HG03469 (cell line): ENCODE results near the gene CACNG6.

Experiments
- ATAC-seq: cut with Tn5 transposase; IDR thresholded peaks from one replicate; pipeline ENCODE4 v1.9.1; 2021; ENCODE audit warnings: mild to moderate bottlenecking, moderate library complexity, moderate number of reproducible peaks; ENCODE audit not compliant: unreplicated experiment

CACNG6 gene

DNA sequence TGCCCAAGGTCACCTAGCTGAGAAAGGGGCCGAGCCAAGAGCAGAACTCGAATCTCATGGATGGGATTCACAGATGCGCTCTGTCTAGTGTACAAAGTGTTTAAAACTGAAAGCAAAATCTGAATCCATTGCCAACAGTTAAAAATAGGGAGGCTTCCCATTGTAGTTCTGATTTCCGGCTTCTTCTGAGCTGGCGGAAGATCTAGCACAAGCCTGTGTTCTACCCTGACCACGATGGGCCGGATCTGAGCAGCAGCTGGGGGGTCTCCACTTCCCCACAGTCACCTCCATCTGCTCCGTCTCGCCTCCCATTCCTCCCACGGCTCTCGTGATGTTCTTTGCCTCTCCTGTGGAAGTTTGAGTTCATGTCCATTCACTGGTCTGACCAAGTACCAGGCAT, 26.3 kb upstream of the CACNG6 start:
- ATAC-seq: no peak

GRCh38 chr19:53966931-53967330, 24.5 kb upstream of the CACNG6 start:
- no peak for ATAC-seq

- ATAC-seq: no peak
Measured at GRCh38 chr19:53969366-53969765, 22.1 kb upstream of the CACNG6 start.

DNA sequence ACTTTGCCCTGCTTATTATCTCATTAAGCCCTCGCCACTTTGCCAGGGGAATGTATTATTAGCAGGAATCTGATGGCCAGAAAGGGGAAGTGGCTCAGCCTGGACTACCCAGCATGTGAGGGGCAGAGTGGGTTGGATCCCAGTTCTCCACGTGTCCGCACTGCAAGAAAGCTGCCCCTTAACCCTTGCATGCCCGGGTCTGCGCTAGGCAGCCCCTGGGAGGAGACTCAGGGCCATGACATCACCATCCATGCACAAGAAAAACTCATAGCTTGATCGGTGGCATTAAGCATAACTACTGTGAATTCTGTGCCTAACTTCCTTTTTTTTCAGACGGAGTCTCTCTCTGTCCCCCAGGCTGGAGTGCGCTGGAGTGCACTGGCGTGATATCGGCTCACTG, 19.8 kb upstream of the CACNG6 start:
- no peak for ATAC-seq

DNA sequence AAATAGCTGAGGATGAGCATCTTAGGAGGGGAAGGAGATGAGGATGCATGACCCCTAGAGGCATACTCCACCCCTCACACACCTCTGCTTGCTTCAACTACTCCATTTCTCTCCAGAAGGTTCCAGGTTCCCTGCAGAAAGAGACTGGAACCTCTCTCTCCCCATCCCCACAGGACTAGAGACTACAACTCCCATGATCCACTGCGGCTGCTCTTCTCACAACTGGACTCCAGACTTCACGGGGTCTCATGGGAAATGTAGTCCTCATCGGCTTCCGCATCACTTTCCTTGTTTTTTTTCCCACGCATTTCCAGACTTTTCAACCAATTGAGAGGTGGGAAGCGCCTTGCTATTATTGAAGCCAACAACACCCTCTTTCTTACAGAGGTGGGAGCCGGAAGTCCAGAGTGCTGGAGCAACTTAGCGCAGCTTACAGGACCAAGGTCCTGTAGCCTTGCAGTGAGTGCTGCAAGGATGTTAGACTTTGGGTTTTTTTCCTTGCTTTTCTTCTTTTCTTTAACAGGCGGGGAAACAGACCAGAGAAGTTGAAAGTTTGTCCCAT, 13.9 kb upstream of the CACNG6 start:
- no peak for ATAC-seq

DNA sequence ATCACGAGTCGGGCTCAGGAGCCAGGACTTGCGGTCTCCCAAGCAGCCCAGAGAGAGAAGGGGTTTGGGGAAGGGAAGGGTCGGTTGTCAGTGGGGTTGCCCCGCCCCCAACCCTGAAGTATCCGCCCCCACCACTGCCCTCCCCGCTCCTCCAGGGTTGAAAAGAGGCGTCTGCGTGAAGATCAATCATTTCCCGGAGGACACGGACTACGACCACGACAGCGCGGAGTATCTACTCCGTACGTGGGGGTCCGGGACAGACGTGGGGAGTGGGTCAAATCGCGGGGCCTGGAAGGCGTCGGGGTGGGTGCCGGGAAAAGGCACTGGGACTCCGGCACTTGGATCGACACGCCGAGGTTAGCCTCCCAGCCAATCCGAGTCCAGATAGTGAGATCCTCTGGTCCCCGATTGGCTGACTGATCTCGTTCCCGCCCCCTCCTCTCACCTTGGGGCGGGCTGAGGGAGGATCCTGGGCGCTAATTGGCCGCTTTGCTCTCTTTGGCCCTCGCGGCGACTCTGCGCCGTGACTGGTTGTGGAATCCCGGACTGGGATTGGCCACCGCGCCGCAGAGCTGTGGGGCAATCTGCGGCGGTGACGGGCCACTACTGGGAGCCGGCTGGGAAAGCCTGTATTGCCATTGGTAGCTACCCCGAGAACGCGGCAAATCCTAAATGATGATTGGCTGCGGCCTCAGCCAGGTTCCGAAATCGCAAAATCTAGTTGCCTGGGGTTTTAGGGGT, 13.3 kb upstream of the CACNG6 start:
- no peak for ATAC-seq

DNA sequence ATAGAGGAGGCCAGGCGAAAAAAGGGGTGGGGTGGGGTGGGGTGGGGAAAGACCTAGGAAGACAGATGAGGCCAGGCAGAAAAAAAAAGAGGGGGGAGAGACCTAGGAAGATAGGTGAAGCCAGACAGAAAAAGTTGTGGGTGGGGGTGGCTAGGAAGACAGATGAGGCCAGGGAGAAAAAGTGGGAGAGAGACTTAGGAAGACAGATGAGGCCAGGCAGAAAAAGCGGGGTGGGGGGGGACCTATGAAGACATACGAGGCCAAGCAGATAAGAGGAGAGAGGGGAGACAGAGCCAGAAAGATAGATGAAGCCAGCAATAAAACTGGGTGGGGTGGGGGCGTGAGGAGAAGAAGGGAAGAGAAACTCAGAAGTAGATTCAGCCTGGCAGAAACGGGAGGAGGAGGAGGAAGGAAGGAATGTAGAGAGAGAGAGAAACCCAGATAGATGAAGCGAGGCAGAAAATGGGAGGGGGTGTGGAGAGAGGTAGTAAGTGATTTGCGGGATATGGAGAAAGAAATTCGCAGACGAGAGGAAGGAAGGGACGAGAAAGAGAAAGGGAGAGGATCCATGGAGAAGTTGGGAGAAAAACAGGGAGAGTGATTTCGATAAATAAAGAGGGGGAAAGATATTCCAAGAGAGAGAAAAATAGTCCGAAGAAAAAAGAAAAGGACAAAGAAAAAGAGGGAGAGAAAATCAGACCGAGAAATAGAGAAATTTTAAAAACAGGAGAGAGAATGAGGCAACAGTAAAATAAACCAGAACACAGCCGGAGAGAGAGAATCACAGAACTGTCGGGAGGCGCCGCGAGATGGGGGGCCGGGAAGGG, 12.2 kb upstream of the CACNG6 start:
- no peak for ATAC-seq

- no peak for ATAC-seq
Measured at GRCh38 chr19:53980539-53981375, 10.7 kb upstream of the CACNG6 start.

- ATAC-seq: no peak
Measured at GRCh38 chr19:53981376-53981951, 10.0 kb upstream of the CACNG6 start.

- no peak for ATAC-seq
Measured at GRCh38 chr19:53982001-53982451, 9.4 kb upstream of the CACNG6 start.

DNA sequence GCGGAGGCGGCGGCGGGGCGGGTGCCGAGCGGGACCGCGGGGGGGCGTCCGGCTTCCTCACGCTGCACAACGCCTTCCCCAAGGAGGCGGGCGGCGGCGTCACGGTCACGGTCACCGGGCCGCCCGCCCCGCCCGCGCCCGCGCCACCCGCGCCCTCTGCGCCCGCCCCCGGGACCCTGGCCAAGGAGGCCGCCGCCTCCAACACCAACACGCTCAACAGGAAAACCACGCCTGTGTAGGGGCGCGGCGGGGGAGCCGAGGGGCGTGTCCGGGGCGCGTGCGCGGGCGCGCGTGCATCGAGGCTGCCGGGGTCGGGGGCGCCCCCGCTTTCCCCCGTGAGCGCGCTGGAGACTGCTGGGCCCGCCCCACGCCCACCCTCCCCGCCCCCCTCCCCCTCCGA, 8.8 kb upstream of the CACNG6 start:
- ATAC-seq: no peak

DNA sequence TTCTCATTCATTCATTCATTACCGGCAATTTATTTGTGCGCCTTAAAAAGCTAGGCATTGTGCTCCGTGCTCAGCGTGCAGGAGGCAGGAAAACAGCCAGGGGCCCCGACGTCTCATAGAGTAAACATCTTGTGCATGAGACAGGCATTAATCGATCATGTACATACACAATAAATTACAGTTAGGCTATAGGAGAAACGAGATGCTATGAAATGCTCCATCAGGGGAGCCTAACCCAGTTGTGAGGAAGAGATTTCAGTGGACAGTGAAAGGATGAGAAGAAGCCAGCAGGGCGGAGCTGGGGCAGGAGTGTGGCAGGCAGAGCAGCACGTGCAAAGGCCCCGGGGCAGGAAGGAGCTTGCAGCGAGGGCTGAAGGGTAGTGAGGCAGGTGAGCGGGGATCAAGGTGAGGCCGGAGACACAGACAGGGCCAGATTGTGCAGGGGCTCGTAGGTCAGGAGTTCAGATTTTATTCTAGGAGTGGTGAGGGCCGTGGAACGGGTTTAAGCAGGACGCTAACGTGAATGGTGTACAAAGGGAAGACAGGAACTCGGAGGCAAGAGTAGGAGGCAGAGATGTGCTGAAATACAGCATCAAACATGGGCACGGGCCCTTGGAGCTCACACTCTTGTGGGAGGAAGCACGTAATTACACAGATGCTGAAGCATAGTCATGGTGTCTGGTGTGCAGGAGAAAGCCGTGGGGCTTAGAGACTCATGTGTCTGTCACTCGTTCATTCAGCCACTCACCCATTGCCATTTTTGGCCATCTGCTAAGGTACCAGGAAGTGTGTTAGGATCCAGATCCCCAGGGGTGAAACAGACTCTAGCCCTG, 7.8 kb upstream of the CACNG6 start:
- ATAC-seq: no peak

DNA sequence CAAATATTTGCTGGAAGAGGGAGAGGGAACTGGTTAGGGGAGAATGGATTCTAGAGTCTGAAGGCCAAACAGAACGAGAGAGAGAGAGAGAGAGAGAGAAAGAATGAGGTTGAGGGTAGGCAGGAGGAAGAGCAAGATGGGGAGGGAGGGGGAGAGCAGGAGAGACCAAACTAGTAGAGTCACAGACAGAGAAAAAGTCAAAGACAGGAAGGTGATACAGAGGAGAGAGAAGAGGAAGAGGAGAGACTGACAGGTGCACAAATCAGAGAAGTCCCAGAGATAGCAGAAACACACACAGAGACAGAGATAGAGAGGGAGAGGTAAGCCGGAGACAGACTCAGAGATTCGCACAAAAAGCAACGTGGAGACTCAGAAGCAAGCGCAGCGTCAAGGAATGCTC, 5.6 kb upstream of the CACNG6 start:
- ATAC-seq: no peak

DNA sequence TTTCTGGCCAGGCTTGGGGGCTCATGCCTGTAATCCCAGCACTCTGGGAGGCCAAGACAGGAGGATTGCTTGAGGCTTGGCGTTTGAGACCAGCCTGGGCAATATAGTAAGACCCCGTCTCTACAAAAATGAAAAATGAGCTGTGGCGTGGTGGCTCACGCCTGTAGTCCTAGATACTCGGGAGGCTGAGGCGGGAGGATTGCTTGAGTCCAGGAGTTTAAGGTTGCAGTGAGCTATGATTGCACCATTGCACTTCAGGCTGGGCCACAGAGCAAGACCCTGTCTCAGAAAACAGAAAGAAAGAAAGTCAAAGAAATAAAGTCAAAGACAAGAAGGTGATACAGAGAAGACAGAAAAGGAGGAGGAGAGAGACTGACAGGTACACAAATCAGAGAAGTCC, 2.5 kb upstream of the CACNG6 start:
- no peak for ATAC-seq

GRCh38 chr19:53989600-53990533, 1.6 kb upstream of the CACNG6 start:
- no peak for ATAC-seq

- no peak for ATAC-seq
Measured at GRCh38 chr19:53992211-53992610, 774 bp downstream of the CACNG6 start.

- no peak for ATAC-seq
Measured at GRCh38 chr19:53992815-53993214, 1.4 kb downstream of the CACNG6 start.

- ATAC-seq: no peak
Measured at GRCh38 chr19:53993448-53993847, 2.0 kb downstream of the CACNG6 start.

DNA sequence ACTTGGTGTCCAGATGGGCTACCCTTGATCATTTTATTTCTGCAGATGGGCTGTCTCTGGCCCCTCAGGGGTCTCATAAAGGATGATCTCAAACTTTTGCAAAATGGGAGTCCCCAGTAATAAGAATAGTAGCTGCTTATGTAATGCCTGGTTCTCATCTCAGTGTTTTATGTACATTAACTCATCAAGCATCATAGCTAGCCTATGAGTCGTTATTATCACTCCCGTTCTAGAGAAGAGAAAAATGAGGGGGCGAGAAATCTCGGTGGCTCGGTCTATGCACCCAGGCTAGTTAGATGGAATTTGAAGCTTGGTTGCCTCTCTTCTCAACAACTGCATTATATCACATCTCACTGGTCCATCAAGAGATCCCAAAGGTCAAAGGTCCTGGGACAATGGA, 3.4 kb downstream of the CACNG6 start:
- ATAC-seq: no peak
